Prostate gland (tissue), 2 donors: ENCODE measurements around the gene NOS1AP.

Experiments
- POLR2AphosphoS5 ChIP-seq: sonication (generic); formaldehyde crosslinking; IDR thresholded peaks from one replicate; pipeline ENCODE4 v1.6.1; 2017; ENCODE audit warnings: antibody characterized with exemption
- TF ChIP-seq, protein P1 (sequence below), 4 experiments: fragments of 200-600 bp in 2 of 4; fragments of 450-650 bp in 2 of 4; sonication (generic) in 2 of 4; IDR thresholded peaks; 1 replicate in 3 of 4; 2 replicates in 1 of 4; pipeline ENCODE4 v1.5.1; 2016 to 2019; ENCODE audit warnings: antibody characterized with exemption in 4 of 4, mild to moderate bottlenecking in 2 of 4, moderate library complexity in 2 of 4

GRCh38 chr1:162293073-162293692, 223.7 kb downstream of the NOS1AP start:
- TF ChIP-seq, protein P1, sequence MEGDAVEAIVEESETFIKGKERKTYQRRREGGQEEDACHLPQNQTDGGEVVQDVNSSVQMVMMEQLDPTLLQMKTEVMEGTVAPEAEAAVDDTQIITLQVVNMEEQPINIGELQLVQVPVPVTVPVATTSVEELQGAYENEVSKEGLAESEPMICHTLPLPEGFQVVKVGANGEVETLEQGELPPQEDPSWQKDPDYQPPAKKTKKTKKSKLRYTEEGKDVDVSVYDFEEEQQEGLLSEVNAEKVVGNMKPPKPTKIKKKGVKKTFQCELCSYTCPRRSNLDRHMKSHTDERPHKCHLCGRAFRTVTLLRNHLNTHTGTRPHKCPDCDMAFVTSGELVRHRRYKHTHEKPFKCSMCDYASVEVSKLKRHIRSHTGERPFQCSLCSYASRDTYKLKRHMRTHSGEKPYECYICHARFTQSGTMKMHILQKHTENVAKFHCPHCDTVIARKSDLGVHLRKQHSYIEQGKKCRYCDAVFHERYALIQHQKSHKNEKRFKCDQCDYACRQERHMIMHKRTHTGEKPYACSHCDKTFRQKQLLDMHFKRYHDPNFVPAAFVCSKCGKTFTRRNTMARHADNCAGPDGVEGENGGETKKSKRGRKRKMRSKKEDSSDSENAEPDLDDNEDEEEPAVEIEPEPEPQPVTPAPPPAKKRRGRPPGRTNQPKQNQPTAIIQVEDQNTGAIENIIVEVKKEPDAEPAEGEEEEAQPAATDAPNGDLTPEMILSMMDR (IDR thresholded peaks at IDR 0.05) = no peak
- TF ChIP-seq POLR2AphosphoS5 = no peak
